Hepatocyte (in vitro differentiated cells): ENCODE measurements around the gene PIF1. TPM values are rescaled to one million over a fixed set of nuclear protein-coding genes. Genes with fewer than 3 reads are reported as not detected.
A peak's percentile ranks its signal among the peaks of the same experiment; 100 is the strongest.

ENCODE experiments used
- DNase-seq: peaks from one replicate; pipeline ENCODE4 v3.0.0-alpha.2; 2016; ENCODE audit warnings: low spot score
- H2AFZ ChIP-seq: fragments of 200-600 bp; sonication (generic); 2 replicates; pipeline ENCODE4 v1.6.0; 2016; ENCODE audit warnings: antibody characterized with exemption, mild to moderate bottlenecking
- H3K27ac ChIP-seq: fragments of 200-600 bp; sonication (generic); 2 replicates; pipeline ENCODE4 v1.5.1; 2016; ENCODE audit warnings: mild to moderate bottlenecking
- H3K27me3 ChIP-seq: fragments of 200-600 bp; sonication (generic); 2 replicates; pipeline ENCODE4 v1.6.1; 2016
- H3K36me3 ChIP-seq: fragments of 200-600 bp; sonication (generic); replicated peaks from 2 replicates; pipeline ENCODE4 v1.5.1; 2016; ENCODE audit warnings: low read depth; ENCODE audit not compliant: insufficient read depth
- H3K4me1 ChIP-seq: fragments of 200-600 bp; sonication (generic); 2 replicates; pipeline ENCODE4 v1.5.1; 2016; ENCODE audit warnings: mild to moderate bottlenecking, moderate library complexity; ENCODE audit not compliant: insufficient read depth
- H3K4me2 ChIP-seq: fragments of 200-600 bp; sonication (generic); 2 replicates; pipeline ENCODE4 v1.6.0; 2016
- H3K4me3 ChIP-seq: fragments of 200-600 bp; sonication (generic); 2 replicates; pipeline ENCODE4 v1.5.1; 2016; ENCODE audit warnings: mild to moderate bottlenecking
- H3K79me2 ChIP-seq: fragments of 200-600 bp; sonication (generic); 2 replicates; pipeline ENCODE4 v1.6.0; 2017; ENCODE audit warnings: mild to moderate bottlenecking
- H3K9me2 ChIP-seq: fragments of 200-600 bp; sonication (generic); replicated peaks from 2 replicates; pipeline ENCODE4 v1.6.0; 2017; ENCODE audit warnings: mild to moderate bottlenecking; ENCODE audit not compliant: insufficient read depth
- H3K9me3 ChIP-seq: fragments of 200-600 bp; sonication (generic); 2 replicates; pipeline ENCODE4 v1.5.1; 2016; ENCODE audit warnings: low read depth, mild to moderate bottlenecking
- H4K20me1 ChIP-seq: fragments of 200-600 bp; sonication (generic); 2 replicates; pipeline ENCODE4 v1.6.0; 2016; ENCODE audit warnings: mild to moderate bottlenecking; ENCODE audit not compliant: insufficient read depth, poor library complexity, severe bottlenecking
- CTCF ChIP-seq: fragments of 200-600 bp; sonication (generic); IDR thresholded peaks from 2 replicates; pipeline ENCODE4 v1.5.1; 2016; ENCODE audit warnings: antibody characterized with exemption, mild to moderate bottlenecking; ENCODE audit not compliant: poor library complexity
- EZH2 ChIP-seq: fragments of 200-600 bp; sonication (generic); IDR thresholded peaks from 2 replicates; pipeline ENCODE4 v1.6.1; 2016; ENCODE audit warnings: antibody characterized with exemption, mild to moderate bottlenecking, borderline replicate concordance
- EZH2phosphoT487 ChIP-seq: fragments of 200-600 bp; sonication (generic); IDR thresholded peaks from one replicate; pipeline ENCODE4 v1.6.1; 2018; ENCODE audit warnings: antibody characterized with exemption, mild to moderate bottlenecking, low read depth, moderate library complexity; ENCODE audit not compliant: unreplicated experiment, severe bottlenecking
- whole genome bisulfite sequencing: methylation state at CpG from one replicate; pipeline ENCODE4 v1.1.6; 2016; ENCODE audit warnings: low lambda C conversion rate; ENCODE audit errors: missing lambda C conversion rate; 5-methylcytosine and 5-hydroxymethylcytosine counted together
- polyA plus RNA-seq: library from polyadenylated mRNA; unstranded; fragments of >200 nt; fragmentation: Nextera tagmentation; extraction: Ambion mirVana; gene quantifications from 2 replicates; pipeline ENCODE4 v1.2.1, GENCODE V29; 2016
- total RNA-seq: library from RNA; depleted of rRNA; stranded (reverse); fragments of >200 nt; gene quantifications from 2 replicates; pipeline ENCODE4 v1.2.3, GENCODE V29; 2014

The PIF1 gene
- 0.76 and 1.5 TPM in 2 replicates for total RNA-seq
- polyA plus RNA-seq: 3.3 and 3.8 TPM in 2 replicates

- peaks cover 11% of the 10 kb centered on the region for H3K4me1 ChIP-seq
- DNase-seq: peak; percentile 96
- no peaks in the 10 kb centered on the region for H3K36me3 ChIP-seq
- H3K4me2 ChIP-seq: peak within 1 kb of the TSS; percentile 83
- peaks cover 11% of the 10 kb centered on the region for H3K27me3 ChIP-seq
- peak within 1 kb of the TSS; percentile 30 for H3K4me3 ChIP-seq
- no peaks in the 10 kb centered on the region for H3K79me2 ChIP-seq
- H2AFZ ChIP-seq: peak within 1 kb of the TSS; percentile 69
- WGBS: 4% methylated on average over 35 of the region's 35 CpGs
- no peaks in the 10 kb centered on the region for H4K20me1 ChIP-seq
- H3K9me3 ChIP-seq: no peaks in the 10 kb centered on the region
- peak within 1 kb of the TSS; percentile 75 for H3K27ac ChIP-seq
- no peaks in the 10 kb centered on the region for H3K9me2 ChIP-seq
- no peak for TF ChIP-seq CTCF
- TF ChIP-seq EZH2: no peak
- no peak for TF ChIP-seq EZH2phosphoT487
Measured at GRCh38 chr15:64825431-64826294, at the start of gene PIF1. PIF1 (minus strand) TSS chr15:64825647; CDS start chr15:64824335, 1,312 bp downstream.

GRCh38 chr15:64870353-64870752 is 44.9 kb upstream of the PIF1 start:
- Histone ChIP-seq H3K27me3 (no peaks in the 10 kb centered on the region), H3K36me3 (no peaks in the 10 kb centered on the region), H3K27ac (no peak overlapping the region), H3K9me2 (no peaks in the 10 kb centered on the region), H3K4me1 (no peaks in the 10 kb centered on the region), H3K4me3 (no peak overlapping the region), H2AFZ (no peak overlapping the region), H3K4me2 (no peak overlapping the region), H3K79me2 (no peaks in the 10 kb centered on the region), H4K20me1 (no peaks in the 10 kb centered on the region), H3K9me3 (no peaks in the 10 kb centered on the region)
- no peak for DNase-seq
- TF ChIP-seq EZH2: no peak
- no peak for TF ChIP-seq CTCF
- TF ChIP-seq EZH2phosphoT487: no peak
- 87% methylated on average over 9 of the region's 9 CpGs for WGBS

GRCh38 chr15:64869501-64869900 is 44.1 kb upstream of the PIF1 start:
- Histone ChIP-seq H3K4me1 (no peaks in the 10 kb centered on the region), H3K27me3 (no peaks in the 10 kb centered on the region), H3K9me2 (no peaks in the 10 kb centered on the region), H3K27ac (no peak overlapping the region), H3K4me2 (no peak overlapping the region), H2AFZ (no peak overlapping the region), H3K9me3 (no peaks in the 10 kb centered on the region), H3K79me2 (no peaks in the 10 kb centered on the region), H4K20me1 (no peaks in the 10 kb centered on the region), H3K36me3 (no peaks in the 10 kb centered on the region), H3K4me3 (no peak overlapping the region)
- TF ChIP-seq EZH2 (no peak), EZH2phosphoT487 (no peak), CTCF (no peak)
- DNase-seq: no peak
